Measurements from ENCODE around the gene ENPP1.

- TF ChIP-seq CTCF (conservative IDR thresholded peaks at IDR 0.05 in 1 of 2, IDR thresholded peaks at IDR 0.05 in 1 of 2; ENCODE audit: extremely low read depth in 1 of 2, insufficient read depth in 1 of 2, low read depth in 1 of 2, low read length in 2 of 2) (no peak), EZH2 (IDR thresholded peaks at IDR 0.05; ENCODE audit: borderline replicate concordance, low read length) (no peak)
These were observed at the start of gene ENPP1 for GRCh38 chr6:131807644-131808459.
